Lung (tissue), 12 donors: Measurements from ENCODE around the gene ARHGAP15. TPM values are rescaled to one million over a fixed set of nuclear protein-coding genes. Genes with fewer than 3 reads are reported as not detected.

Experiments
- ATAC-seq: fragments of 200-7000 bp; cut with Tn5 transposase; one replicate; pipeline ENCODE4 v1.9.1; 2020; ENCODE audit warnings: moderate number of reproducible peaks; ENCODE audit not compliant: insufficient read depth, low FRiP score
- DNase-seq, 3 donors: peaks; one replicate each; pipeline ENCODE4 v3.0.0-alpha.2; 2013 to 2017
- H3K27ac ChIP-seq, 2 donors: one replicate each; pipeline ENCODE4 v1.5.1; 2013; ENCODE audit warnings: mild to moderate bottlenecking in 2 of 2, moderate library complexity in 2 of 2, control low read depth in 1 of 2, inconsistent platforms in 1 of 2, low read depth in 1 of 2, low read length in 1 of 2
- H3K27me3 ChIP-seq, 3 donors: one replicate each; pipeline ENCODE4 v1.5.1; 2013; ENCODE audit warnings: low read length in 2 of 3; ENCODE audit not compliant: control insufficient read depth in 3 of 3, insufficient read depth in 3 of 3
- H3K36me3 ChIP-seq, 4 donors: one replicate each; pipeline ENCODE4 v1.5.1; 2013; ENCODE audit warnings: low read length in 4 of 4, mild to moderate bottlenecking in 1 of 4, moderate library complexity in 1 of 4; ENCODE audit not compliant: control insufficient read depth in 4 of 4, insufficient read depth in 4 of 4
- H3K4me1 ChIP-seq, 5 donors: one replicate each; pipeline ENCODE4 v1.5.1; 2013; ENCODE audit warnings: low read length in 5 of 5, mild to moderate bottlenecking in 2 of 5, moderate library complexity in 1 of 5; ENCODE audit not compliant: control insufficient read depth in 5 of 5, insufficient read depth in 5 of 5
- H3K4me3 ChIP-seq: one replicate; pipeline ENCODE4 v1.5.1; 2013; ENCODE audit warnings: mild to moderate bottlenecking, control low read depth, moderate library complexity
- H3K9ac ChIP-seq, 2 donors: one replicate each; pipeline ENCODE4 v1.5.1; 2013; ENCODE audit warnings: low read length in 2 of 2, control low read depth in 1 of 2; ENCODE audit not compliant: insufficient read depth in 1 of 2
- H3K9me3 ChIP-seq, 4 donors: one replicate each; pipeline ENCODE4 v1.5.1; 2013; ENCODE audit warnings: low read length in 3 of 4, mild to moderate bottlenecking in 1 of 4, moderate library complexity in 1 of 4; ENCODE audit not compliant: control insufficient read depth in 4 of 4, insufficient read depth in 3 of 4
- CTCF ChIP-seq: IDR thresholded peaks from 2 replicates; pipeline ENCODE4 v1.5.1; 2012; ENCODE audit warnings: mild to moderate bottlenecking; ENCODE audit errors: control extremely low read depth, extremely low read depth
- WGBS, 2 donors: extraction: QIAGEN DNeasy Blood & Tissue Kit; methylation state at CpG; one replicate each; pipeline ENCODE4 v1.1.7; 2013; 5-methylcytosine and 5-hydroxymethylcytosine counted together
- polyA plus RNA-seq, 2 donors: library from polyadenylated mRNA; stranded (reverse); fragments of 200-250 nt; gene quantifications; one replicate each; pipeline ENCODE4 v1.2.1, GENCODE V29; 2013
- total RNA-seq, 2 donors: library from RNA; depleted of rRNA in 1 of 2; stranded (reverse); fragments of >200 nt in 1 of 2; gene quantifications; one replicate each; pipeline ENCODE4 v1.2.1, GENCODE V29; 2014 to 2021
- donor health status: control.
- donor health status: control.
- donor health status: Bipolar disorder and iron deficiency.
- donor health status: healthy.
- donor health status: DM: yes; HTN: yes; CAD: no.

ARHGAP15 gene
- total and polyA plus RNA-seq, 4 donors: 5.9 to 74.3 (median 13.2) TPM

GRCh38 chr2:143175438-143175837 lies 46.2 kb downstream of the ARHGAP15 start:
- no peaks in the 10 kb centered on the region for H3K9me3 ChIP-seq
- DNase-seq: no peak
- no peak for ATAC-seq
- no peaks in the 10 kb centered on the region for H3K36me3 ChIP-seq
- no peaks in the 10 kb centered on the region for H3K27me3 ChIP-seq
- no peak overlapping the region for H3K4me3 ChIP-seq
- H3K4me1 ChIP-seq: peaks cover 0 to 12% (median 0%) of the 10 kb centered on the region in 5 donors
- no peak for TF ChIP-seq CTCF
- H3K27ac ChIP-seq: no peak overlapping the region
- H3K9ac ChIP-seq: no peak overlapping the region
- 91 to 100% methylated on average over 2 of the region's 2 CpGs for WGBS, 2 donors

GRCh38 chr2:143176606-143177005 lies 47.4 kb downstream of the ARHGAP15 start:
- 69 to 71% methylated on average over 3 of the region's 3 CpGs for WGBS, 2 donors
- no peak for TF ChIP-seq CTCF
- Histone ChIP-seq H3K36me3 (no peaks in the 10 kb centered on the region), H3K4me1 (peaks cover 0 to 12% (median 0%) of the 10 kb centered on the region in 5 donors), H3K9me3 (peaks cover 0 to 8% (median 2%) of the 10 kb centered on the region in 4 donors), H3K9ac (peak overlapping the region in 1 of 2 donors; percentile 76), H3K27me3 (no peaks in the 10 kb centered on the region), H3K27ac (no peak overlapping the region), H3K4me3 (no peak overlapping the region)
- DNase-seq (peak in 1 of 3 donors; percentile 18), ATAC-seq (no peak)

DNA sequence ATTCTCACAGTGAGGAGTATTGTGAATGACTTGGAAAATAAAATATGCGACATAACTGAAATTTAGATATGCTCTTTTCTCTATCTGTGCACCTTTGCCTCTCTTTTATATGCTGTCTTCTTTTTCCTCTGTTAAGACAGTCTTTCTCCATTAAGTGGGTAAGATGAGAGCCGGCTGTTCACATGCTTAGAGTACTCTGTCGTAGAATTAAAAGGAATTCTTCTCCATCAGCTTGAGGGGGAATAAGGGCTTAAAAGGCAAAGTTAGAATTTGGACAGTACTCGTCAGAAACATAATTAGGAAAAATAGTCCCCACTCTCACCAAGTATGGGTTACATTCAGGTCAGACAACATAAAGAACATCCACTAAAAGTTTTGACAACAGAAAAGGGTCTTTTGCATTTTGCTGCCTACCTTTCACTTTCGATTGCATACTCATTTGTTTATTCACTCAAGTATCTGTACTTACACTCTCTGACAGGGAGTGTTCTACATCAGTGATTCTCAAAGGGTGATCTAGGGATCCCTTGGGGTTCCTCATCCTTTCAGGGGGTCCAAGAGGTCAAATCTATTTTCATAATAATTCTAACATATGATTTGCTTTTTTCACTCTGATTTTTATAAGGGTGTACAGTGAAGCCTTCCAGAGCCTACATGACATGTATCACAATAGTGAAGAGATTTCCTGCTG lies 48.0 kb downstream of the ARHGAP15 start:
- Histone ChIP-seq H3K9me3 (peaks cover 0 to 8% (median 2%) of the 10 kb centered on the region in 4 donors), H3K4me1 (peaks cover 0 to 12% (median 0%) of the 10 kb centered on the region in 5 donors), H3K9ac (peak overlapping the region in 1 of 2 donors; percentile 76), H3K4me3 (no peak overlapping the region), H3K27me3 (no peaks in the 10 kb centered on the region), H3K36me3 (no peaks in the 10 kb centered on the region), H3K27ac (no peak overlapping the region)
- TF ChIP-seq CTCF: no peak
- DNase-seq (peak in 2 of 3 donors; percentile 81 to 82), ATAC-seq (no peak)
- 54 to 79% methylated on average over 5 of the region's 5 CpGs for WGBS, 2 donors
